ENCODE results near the gene HMGXB3. TPM values are rescaled to one million over a fixed set of nuclear protein-coding genes. Genes with fewer than 3 reads are reported as not detected.
A peak's percentile ranks its signal among the peaks of the same experiment; 100 is the strongest.

Gene HMGXB3
- total RNA-seq, 2 donors from 2014 or later: 21.8 to 40.2 TPM

DNA sequence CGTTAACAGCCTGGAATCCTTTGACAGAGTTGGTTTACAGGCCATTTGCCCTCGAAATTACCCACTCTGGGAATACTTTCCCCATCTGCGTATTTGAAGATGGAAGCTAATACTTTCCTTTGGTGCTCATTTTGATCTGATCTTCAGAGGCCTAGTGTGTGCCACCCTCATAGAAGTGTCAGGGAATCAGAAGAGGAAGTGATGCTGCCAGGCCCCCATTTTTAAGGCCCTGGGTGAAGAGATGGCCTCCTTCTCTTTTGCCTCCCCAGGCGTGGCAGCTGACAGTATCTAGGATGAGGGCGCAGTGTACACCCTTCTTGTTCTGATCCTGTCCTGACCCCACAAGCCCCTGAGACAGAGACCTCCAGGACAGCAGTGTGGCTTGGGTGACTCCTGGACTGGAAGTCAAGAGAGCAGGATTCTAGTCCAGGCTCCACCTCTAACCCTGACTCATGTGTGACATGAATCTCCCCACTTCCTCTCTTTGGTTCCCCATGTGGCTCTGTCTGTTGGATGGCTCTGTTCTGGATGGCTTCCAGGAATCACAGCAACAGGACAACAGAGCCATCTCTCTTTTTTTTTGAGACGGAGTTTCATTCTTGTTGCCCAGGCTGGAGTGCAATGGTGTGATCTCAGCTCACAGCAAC is 58.1 kb downstream of the HMGXB3 start:
- no peak overlapping the region for H3K4me3 ChIP-seq
- DNase-seq: peak; percentile 26
- H3K27ac ChIP-seq: no peak overlapping the region
- no peaks in the 10 kb centered on the region for H3K9me3 ChIP-seq
- intact Hi-C loops (cut with DNase I): no loop called here
- no peaks in the 10 kb centered on the region for H3K4me1 ChIP-seq
- no peak overlapping the region for H3K9ac ChIP-seq (ENCODE audit: low read depth in 2 of 2, low read length in 2 of 2)
- no peaks in the 10 kb centered on the region for H3K27me3 ChIP-seq
- H3K36me3 ChIP-seq: no peaks in the 10 kb centered on the region
- no peak for TF ChIP-seq CTCF (IDR thresholded peaks at IDR 0.05)

GRCh38 chr5:150059623-150060022 is 59.1 kb downstream of the HMGXB3 start:
- Histone ChIP-seq H3K36me3 (no peaks in the 10 kb centered on the region), H3K4me1 (no peaks in the 10 kb centered on the region), H3K27ac (no peak overlapping the region), H3K4me3 (no peak overlapping the region), H3K9ac (ENCODE audit: low read depth in 2 of 2, low read length in 2 of 2) (no peak overlapping the region), H3K9me3 (no peaks in the 10 kb centered on the region), H3K27me3 (no peaks in the 10 kb centered on the region)
- intact Hi-C loops (cut with DNase I): no loop called here
- no peak for DNase-seq
- no peak for TF ChIP-seq CTCF (IDR thresholded peaks at IDR 0.05)

GRCh38 chr5:150060471-150060870 is 59.9 kb downstream of the HMGXB3 start:
- H3K9ac ChIP-seq (ENCODE audit: low read depth in 2 of 2, low read length in 2 of 2): no peak overlapping the region
- intact Hi-C loops (cut with DNase I): no loop called here
- H3K9me3 ChIP-seq: no peaks in the 10 kb centered on the region
- H3K27ac ChIP-seq: no peak overlapping the region
- H3K27me3 ChIP-seq: no peaks in the 10 kb centered on the region
- no peak for TF ChIP-seq CTCF (IDR thresholded peaks at IDR 0.05)
- no peaks in the 10 kb centered on the region for H3K36me3 ChIP-seq
- no peak overlapping the region for H3K4me3 ChIP-seq
- H3K4me1 ChIP-seq: no peaks in the 10 kb centered on the region
- no peak for DNase-seq

- Histone ChIP-seq H3K9ac (ENCODE audit: low read depth in 2 of 2, low read length in 2 of 2) (no peak overlapping the region), H3K27ac (no peak overlapping the region), H3K9me3 (no peaks in the 10 kb centered on the region), H3K4me3 (no peak overlapping the region), H3K27me3 (no peaks in the 10 kb centered on the region), H3K36me3 (no peaks in the 10 kb centered on the region), H3K4me1 (no peaks in the 10 kb centered on the region)
- TF ChIP-seq CTCF (IDR thresholded peaks at IDR 0.05): no peak
- intact Hi-C loops (cut with DNase I): no loop called here
- no peak for DNase-seq
These were observed 61.0 kb downstream of the HMGXB3 start for GRCh38 chr5:150061538-150061995.

DNA sequence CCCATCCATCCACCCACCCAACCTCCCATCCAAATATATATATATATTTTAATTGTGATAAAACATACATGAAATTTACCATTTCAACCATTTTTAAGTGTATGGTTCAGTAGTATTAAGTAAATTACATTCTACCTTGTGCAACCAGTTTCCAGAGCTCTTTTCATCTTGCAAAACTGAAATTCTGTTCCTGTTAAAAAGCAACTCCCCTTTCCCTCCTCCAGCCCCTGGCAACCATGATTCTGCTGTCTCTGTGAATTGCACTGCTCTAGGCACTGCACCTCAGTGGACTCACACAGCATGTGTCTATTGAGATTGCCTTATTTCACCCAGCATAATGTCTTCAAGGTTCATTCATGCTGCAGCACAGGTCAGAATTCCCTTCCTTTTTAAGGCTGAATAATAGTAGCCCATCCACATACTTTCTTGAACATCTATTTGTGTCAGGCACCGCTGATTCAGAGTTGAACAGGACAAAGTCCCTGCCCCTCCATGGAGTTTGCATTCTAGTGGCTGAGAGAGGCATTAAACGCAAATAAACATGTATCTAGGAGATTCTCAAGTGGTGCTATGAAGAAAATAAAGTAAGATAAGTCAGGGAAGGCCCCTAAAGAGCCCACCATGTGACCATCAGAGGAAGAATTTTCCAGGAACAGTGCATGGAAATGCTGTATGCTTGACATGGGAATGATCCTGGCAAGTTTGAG is 61.8 kb downstream of the HMGXB3 start:
- H3K27me3 ChIP-seq: no peaks in the 10 kb centered on the region
- no peak for TF ChIP-seq CTCF (IDR thresholded peaks at IDR 0.05)
- H3K36me3 ChIP-seq: no peaks in the 10 kb centered on the region
- intact Hi-C loops (cut with DNase I): no loop called here
- no peak for DNase-seq
- H3K4me3 ChIP-seq: no peak overlapping the region
- no peaks in the 10 kb centered on the region for H3K9me3 ChIP-seq
- no peaks in the 10 kb centered on the region for H3K4me1 ChIP-seq
- H3K9ac ChIP-seq (ENCODE audit: low read depth in 2 of 2, low read length in 2 of 2): no peak overlapping the region
- H3K27ac ChIP-seq: no peak overlapping the region
